HCT116 (cell line): ENCODE measurements around the gene HIPK3.

ENCODE experiments used
- CEBPB ChIP-seq: IDR thresholded peaks from 2 replicates; pipeline ENCODE4 v1.6.1; 2012; ENCODE audit warnings: low read depth
- CTCF ChIP-seq, 3 experiments: fragments of 200-600 bp in 1 of 3; sonication (generic) in 1 of 3; IDR thresholded peaks in 2 of 3; conservative IDR thresholded peaks in 1 of 3; 2 replicates each; pipeline ENCODE4 v1.5.1; 2012 to 2017; ENCODE audit warnings: low read depth in 2 of 3, low read length in 2 of 3, antibody characterized with exemption in 1 of 3, borderline replicate concordance in 1 of 3, control low read depth in 1 of 3, mild to moderate bottlenecking in 1 of 3, mixed read lengths in 1 of 3, mixed run types in 1 of 3, moderate library complexity in 1 of 3; ENCODE audit not compliant: insufficient read depth in 1 of 3
- ELF1 ChIP-seq: IDR thresholded peaks from 2 replicates; pipeline ENCODE4 v1.6.1; 2012; ENCODE audit warnings: low read depth, borderline replicate concordance
- EZH2phosphoT487 ChIP-seq: fragments of 200-600 bp; IDR thresholded peaks from 2 replicates; pipeline ENCODE4 v1.6.1; 2018; ENCODE audit warnings: antibody characterized with exemption, borderline replicate concordance
- JUND ChIP-seq: IDR thresholded peaks from 2 replicates; pipeline ENCODE4 v1.6.1; 2012
- MAX ChIP-seq: IDR thresholded peaks from 2 replicates; pipeline ENCODE4 v1.6.1; 2012
- POLR2A ChIP-seq: IDR thresholded peaks from 2 replicates; pipeline ENCODE4 v1.7.0; 2011; ENCODE audit warnings: borderline replicate concordance; ENCODE audit not compliant: insufficient read depth, insufficient read length; ENCODE audit errors: extremely low read depth
- POLR2AphosphoS5 ChIP-seq: IDR thresholded peaks from 2 replicates; pipeline ENCODE4 v1.6.1; 2011; ENCODE audit warnings: mild to moderate bottlenecking, low read depth, low read length, moderate library complexity
- RAD21 ChIP-seq: IDR thresholded peaks from 2 replicates; pipeline ENCODE4 v1.6.1; 2012; ENCODE audit warnings: low read depth, mild to moderate bottlenecking
- TCF7L2 ChIP-seq: IDR thresholded peaks from 2 replicates; pipeline ENCODE4 v1.7.0; 2011; ENCODE audit warnings: borderline replicate concordance, inconsistent platforms; ENCODE audit not compliant: insufficient read depth, insufficient read length; ENCODE audit errors: extremely low read depth

GRCh38 chr11:33214767-33215166, 42.4 kb upstream of the HIPK3 start:
- TF ChIP-seq EZH2phosphoT487, result no peak
- TF ChIP-seq POLR2A, result no peak
- TF ChIP-seq CTCF (IDR thresholded peaks at IDR 0.05 in 2 of 3, conservative IDR thresholded peaks at IDR 0.05 in 1 of 3; ENCODE audit: borderline replicate concordance in 1 of 3, insufficient read depth in 1 of 3, low read depth in 2 of 3, low read length in 2 of 3), result no peak
- TF ChIP-seq RAD21, result no peak
- TF ChIP-seq CEBPB, result no peak
- TF ChIP-seq TCF7L2, result no peak
- no peak for TF ChIP-seq POLR2AphosphoS5
- TF ChIP-seq MAX, result no peak
- TF ChIP-seq JUND, result no peak
- no peak for TF ChIP-seq ELF1
